ENCODE data around the gene CCSER1.

The CCSER1 gene

GRCh38 chr4:90415116-90415515 is 287.9 kb downstream of the CCSER1 start:
- H2AFZ ChIP-seq (ENCODE audit: low read length) = no peak overlapping the region
- H3K4me1 ChIP-seq (ENCODE audit: insufficient read depth, low read length, severe bottlenecking) = no peaks in the 10 kb centered on the region
- no peaks in the 10 kb centered on the region for H3K9me2 ChIP-seq (ENCODE audit: low read depth, low read length)
- H3K36me3 ChIP-seq (ENCODE audit: insufficient read depth, low read length) = no peaks in the 10 kb centered on the region
- H3K4me2 ChIP-seq (ENCODE audit: low read length) = no peak overlapping the region
- H3K79me2 ChIP-seq (ENCODE audit: insufficient read depth, low read length) = no peaks in the 10 kb centered on the region
- H3K4me3 ChIP-seq (ENCODE audit: low read depth, low read length, poor library complexity, severe bottlenecking) = no peak overlapping the region
- H3K27me3 ChIP-seq (ENCODE audit: insufficient read depth, low read length) = no peaks in the 10 kb centered on the region
- TF ChIP-seq EZH2 (IDR thresholded peaks at IDR 0.05; ENCODE audit: borderline replicate concordance, low read length) (no peak), CTCF (IDR thresholded peaks at IDR 0.05; ENCODE audit: low read length) (no peak)
- H3F3A ChIP-seq (ENCODE audit: insufficient read depth, low read length) = no peaks in the 10 kb centered on the region
- no peaks in the 10 kb centered on the region for H4K20me1 ChIP-seq (ENCODE audit: insufficient read depth, low read length)
- H3K27ac ChIP-seq (ENCODE audit: low read depth, low read length, poor library complexity, severe bottlenecking) = no peak overlapping the region
- no peak overlapping the region for H3K9ac ChIP-seq (ENCODE audit: low read length)
- H3K9me3 ChIP-seq (ENCODE audit: low read length) = no peaks in the 10 kb centered on the region

- H3K9me2 ChIP-seq (ENCODE audit: low read depth, low read length) = no peaks in the 10 kb centered on the region
- TF ChIP-seq EZH2 (IDR thresholded peaks at IDR 0.05; ENCODE audit: borderline replicate concordance, low read length) = no peak
- peak; percentile 63 for TF ChIP-seq CTCF (IDR thresholded peaks at IDR 0.05; ENCODE audit: low read length)
- no peak overlapping the region for H3K27ac ChIP-seq (ENCODE audit: low read depth, low read length, poor library complexity, severe bottlenecking)
- H2AFZ ChIP-seq (ENCODE audit: low read length) = no peak overlapping the region
- no peaks in the 10 kb centered on the region for H3K4me1 ChIP-seq (ENCODE audit: insufficient read depth, low read length, severe bottlenecking)
- H3K27me3 ChIP-seq (ENCODE audit: insufficient read depth, low read length) = no peaks in the 10 kb centered on the region
- no peaks in the 10 kb centered on the region for H3K9me3 ChIP-seq (ENCODE audit: low read length)
- H3F3A ChIP-seq (ENCODE audit: insufficient read depth, low read length) = no peaks in the 10 kb centered on the region
- H4K20me1 ChIP-seq (ENCODE audit: insufficient read depth, low read length) = no peaks in the 10 kb centered on the region
- H3K4me2 ChIP-seq (ENCODE audit: low read length) = no peak overlapping the region
- H3K4me3 ChIP-seq (ENCODE audit: low read depth, low read length, poor library complexity, severe bottlenecking) = no peak overlapping the region
- H3K79me2 ChIP-seq (ENCODE audit: insufficient read depth, low read length) = no peaks in the 10 kb centered on the region
- H3K9ac ChIP-seq (ENCODE audit: low read length) = no peak overlapping the region
- H3K36me3 ChIP-seq (ENCODE audit: insufficient read depth, low read length) = no peaks in the 10 kb centered on the region
These were observed 292.0 kb downstream of the CCSER1 start for GRCh38 chr4:90419124-90419711.

GRCh38 chr4:90421161-90421560 is 294.0 kb downstream of the CCSER1 start:
- Histone ChIP-seq H3F3A (ENCODE audit: insufficient read depth, low read length) (no peaks in the 10 kb centered on the region), H3K9ac (ENCODE audit: low read length) (no peak overlapping the region), H3K4me2 (ENCODE audit: low read length) (no peak overlapping the region), H3K9me2 (ENCODE audit: low read depth, low read length) (no peaks in the 10 kb centered on the region), H3K36me3 (ENCODE audit: insufficient read depth, low read length) (no peaks in the 10 kb centered on the region), H3K9me3 (ENCODE audit: low read length) (no peaks in the 10 kb centered on the region), H3K79me2 (ENCODE audit: insufficient read depth, low read length) (no peaks in the 10 kb centered on the region), H3K27me3 (ENCODE audit: insufficient read depth, low read length) (no peaks in the 10 kb centered on the region), H4K20me1 (ENCODE audit: insufficient read depth, low read length) (no peaks in the 10 kb centered on the region), H2AFZ (ENCODE audit: low read length) (no peak overlapping the region), H3K4me1 (ENCODE audit: insufficient read depth, low read length, severe bottlenecking) (no peaks in the 10 kb centered on the region), H3K27ac (ENCODE audit: low read depth, low read length, poor library complexity, severe bottlenecking) (no peak overlapping the region), H3K4me3 (ENCODE audit: low read depth, low read length, poor library complexity, severe bottlenecking) (no peak overlapping the region)
- TF ChIP-seq EZH2 (IDR thresholded peaks at IDR 0.05; ENCODE audit: borderline replicate concordance, low read length) (no peak), CTCF (IDR thresholded peaks at IDR 0.05; ENCODE audit: low read length) (no peak)

Measured in OCI-LY1 (cell line).